Tibial nerve (tissue), 3 donors: Measurements from ENCODE around the gene PKD2L2.

Experiments used
- POLR2A ChIP-seq, 2 donors: fragments of 450-650 bp; IDR thresholded peaks; one replicate each; pipeline ENCODE4 v1.6.1; 2017; ENCODE audit warnings: antibody characterized with exemption in 2 of 2, mild to moderate bottlenecking in 2 of 2, moderate library complexity in 2 of 2
- TF ChIP-seq, protein P1 (sequence below), 5 experiments: fragments of 200-600 bp in 3 of 5; fragments of 450-650 bp in 2 of 5; sonication (generic) in 3 of 5; IDR thresholded peaks; one replicate each; pipeline ENCODE4 v1.5.1; 2016 to 2019; ENCODE audit warnings: antibody characterized with exemption in 5 of 5, mild to moderate bottlenecking in 3 of 5, moderate library complexity in 2 of 5

DNA sequence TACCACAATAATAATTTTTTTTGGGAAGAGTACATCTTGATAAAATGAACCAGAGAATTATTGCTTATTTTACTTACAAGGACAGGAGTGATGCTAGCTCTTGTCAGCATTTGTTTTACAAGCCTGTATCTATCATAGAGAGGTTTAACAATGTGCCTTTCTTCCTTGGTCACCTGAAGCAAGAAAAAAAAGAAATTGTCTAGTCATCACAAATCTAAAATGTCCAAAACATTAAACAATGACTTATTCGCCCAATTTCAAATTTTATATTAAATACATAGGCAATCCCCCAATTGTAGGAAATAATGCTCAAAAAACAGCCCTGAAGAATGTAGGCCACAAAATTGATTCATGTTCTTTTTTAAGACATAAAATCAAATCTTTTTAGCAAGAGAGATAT lies 56.6 kb downstream of the PKD2L2 start:
- no peak for TF ChIP-seq POLR2A (IDR thresholded peaks at IDR 0.05)
- TF ChIP-seq, protein P1, sequence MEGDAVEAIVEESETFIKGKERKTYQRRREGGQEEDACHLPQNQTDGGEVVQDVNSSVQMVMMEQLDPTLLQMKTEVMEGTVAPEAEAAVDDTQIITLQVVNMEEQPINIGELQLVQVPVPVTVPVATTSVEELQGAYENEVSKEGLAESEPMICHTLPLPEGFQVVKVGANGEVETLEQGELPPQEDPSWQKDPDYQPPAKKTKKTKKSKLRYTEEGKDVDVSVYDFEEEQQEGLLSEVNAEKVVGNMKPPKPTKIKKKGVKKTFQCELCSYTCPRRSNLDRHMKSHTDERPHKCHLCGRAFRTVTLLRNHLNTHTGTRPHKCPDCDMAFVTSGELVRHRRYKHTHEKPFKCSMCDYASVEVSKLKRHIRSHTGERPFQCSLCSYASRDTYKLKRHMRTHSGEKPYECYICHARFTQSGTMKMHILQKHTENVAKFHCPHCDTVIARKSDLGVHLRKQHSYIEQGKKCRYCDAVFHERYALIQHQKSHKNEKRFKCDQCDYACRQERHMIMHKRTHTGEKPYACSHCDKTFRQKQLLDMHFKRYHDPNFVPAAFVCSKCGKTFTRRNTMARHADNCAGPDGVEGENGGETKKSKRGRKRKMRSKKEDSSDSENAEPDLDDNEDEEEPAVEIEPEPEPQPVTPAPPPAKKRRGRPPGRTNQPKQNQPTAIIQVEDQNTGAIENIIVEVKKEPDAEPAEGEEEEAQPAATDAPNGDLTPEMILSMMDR (IDR thresholded peaks at IDR 0.05), result no peak
